ENCODE results near the gene RNF144A.

RNF144A gene

GRCh38 chr2:6995391-6996097 lies 78.3 kb downstream of the RNF144A start:
- TF ChIP-seq REST (IDR thresholded peaks at IDR 0.05; ENCODE audit: insufficient read depth in 1 of 2, low read depth in 2 of 2, low read length in 2 of 2) (no peak), TAF1 (IDR thresholded peaks at IDR 0.05; ENCODE audit: borderline replicate concordance, insufficient read depth, low read length) (no peak), FOXP2 (optimal IDR thresholded peaks at IDR 0.05; ENCODE audit: borderline replicate concordance, extremely low read depth, extremely low read length, insufficient read depth) (no peak), SIN3A (IDR thresholded peaks at IDR 0.05; ENCODE audit: borderline replicate concordance, insufficient read depth, low read length) (no peak), POLR2AphosphoS5 (IDR thresholded peaks at IDR 0.05; ENCODE audit: low read depth, low read length) (no peak)

- TF ChIP-seq REST (IDR thresholded peaks at IDR 0.05; ENCODE audit: insufficient read depth in 1 of 2, low read depth in 2 of 2, low read length in 2 of 2) (no peak), POLR2AphosphoS5 (IDR thresholded peaks at IDR 0.05; ENCODE audit: low read depth, low read length) (no peak), SIN3A (IDR thresholded peaks at IDR 0.05; ENCODE audit: borderline replicate concordance, insufficient read depth, low read length) (no peak), TAF1 (IDR thresholded peaks at IDR 0.05; ENCODE audit: borderline replicate concordance, insufficient read depth, low read length) (no peak), FOXP2 (optimal IDR thresholded peaks at IDR 0.05; ENCODE audit: borderline replicate concordance, extremely low read depth, extremely low read length, insufficient read depth) (no peak)
These were observed 82.1 kb downstream of the RNF144A start for GRCh38 chr2:6999211-6999877.

GRCh38 chr2:7003895-7004294 lies 86.7 kb downstream of the RNF144A start:
- TF ChIP-seq TAF1 (IDR thresholded peaks at IDR 0.05; ENCODE audit: borderline replicate concordance, insufficient read depth, low read length) = no peak
- no peak for TF ChIP-seq FOXP2 (optimal IDR thresholded peaks at IDR 0.05; ENCODE audit: borderline replicate concordance, extremely low read depth, extremely low read length, insufficient read depth)
- TF ChIP-seq SIN3A (IDR thresholded peaks at IDR 0.05; ENCODE audit: borderline replicate concordance, insufficient read depth, low read length) = no peak
- TF ChIP-seq REST (IDR thresholded peaks at IDR 0.05; ENCODE audit: insufficient read depth in 1 of 2, low read depth in 2 of 2, low read length in 2 of 2) = no peak
- no peak for TF ChIP-seq POLR2AphosphoS5 (IDR thresholded peaks at IDR 0.05; ENCODE audit: low read depth, low read length)

GRCh38 chr2:7004636-7005035 lies 87.4 kb downstream of the RNF144A start:
- TF ChIP-seq FOXP2 (optimal IDR thresholded peaks at IDR 0.05; ENCODE audit: borderline replicate concordance, extremely low read depth, extremely low read length, insufficient read depth) = no peak
- TF ChIP-seq REST (IDR thresholded peaks at IDR 0.05; ENCODE audit: insufficient read depth in 1 of 2, low read depth in 2 of 2, low read length in 2 of 2) = no peak
- no peak for TF ChIP-seq POLR2AphosphoS5 (IDR thresholded peaks at IDR 0.05; ENCODE audit: low read depth, low read length)
- no peak for TF ChIP-seq SIN3A (IDR thresholded peaks at IDR 0.05; ENCODE audit: borderline replicate concordance, insufficient read depth, low read length)
